Parathyroid adenoma (tissue), 2 donors: ENCODE results near the gene NKAIN4.
A peak's percentile ranks its signal among the peaks of the same experiment; 100 is the strongest.

ENCODE experiments used
- H2AFZ ChIP-seq: fragments of 300-600 bp; sonication (generic); one replicate; pipeline ENCODE4 v1.7.0; 2017; ENCODE audit warnings: antibody characterized with exemption, mild to moderate bottlenecking
- H3K27ac ChIP-seq: fragments of 300-600 bp; sonication (generic); one replicate; pipeline ENCODE4 v1.7.0; 2017
- H3K27me3 ChIP-seq: fragments of 300-600 bp; sonication (generic); one replicate; pipeline ENCODE4 v1.7.0; 2017; ENCODE audit warnings: low read length; ENCODE audit not compliant: control insufficient read depth, insufficient read depth
- H3K36me3 ChIP-seq: fragments of 300-600 bp; sonication (generic); one replicate; pipeline ENCODE4 v1.7.0; 2017; ENCODE audit warnings: low read length; ENCODE audit not compliant: control insufficient read depth, insufficient read depth
- H3K4me1 ChIP-seq: fragments of 300-600 bp; sonication (generic); one replicate; pipeline ENCODE4 v1.7.0; 2017; ENCODE audit warnings: control low read depth
- H3K4me2 ChIP-seq: fragments of 300-600 bp; sonication (generic); one replicate; pipeline ENCODE4 v1.7.0; 2017; ENCODE audit warnings: low read length
- H3K4me3 ChIP-seq: fragments of 300-600 bp; sonication (generic); one replicate; pipeline ENCODE4 v1.7.0; 2017; ENCODE audit warnings: low read depth, low read length
- H3K79me2 ChIP-seq: fragments of 300-600 bp; sonication (generic); one replicate; pipeline ENCODE4 v1.7.0; 2017; ENCODE audit warnings: control low read depth
- H3K9ac ChIP-seq: fragments of 300-600 bp; sonication (generic); one replicate; pipeline ENCODE4 v1.7.0; 2017; ENCODE audit warnings: mild to moderate bottlenecking
- H3K9me3 ChIP-seq: fragments of 300-600 bp; sonication (generic); one replicate; pipeline ENCODE4 v1.7.0; 2017; ENCODE audit warnings: low read length; ENCODE audit not compliant: control insufficient read depth
- TF ChIP-seq, protein P1 (sequence below): fragments of 300-600 bp; sonication (generic); IDR thresholded peaks from one replicate; pipeline ENCODE4 v1.7.0; 2017; ENCODE audit warnings: antibody characterized with exemption, mild to moderate bottlenecking
- donor health status: primary hyperparathyroidism.

Gene NKAIN4

DNA sequence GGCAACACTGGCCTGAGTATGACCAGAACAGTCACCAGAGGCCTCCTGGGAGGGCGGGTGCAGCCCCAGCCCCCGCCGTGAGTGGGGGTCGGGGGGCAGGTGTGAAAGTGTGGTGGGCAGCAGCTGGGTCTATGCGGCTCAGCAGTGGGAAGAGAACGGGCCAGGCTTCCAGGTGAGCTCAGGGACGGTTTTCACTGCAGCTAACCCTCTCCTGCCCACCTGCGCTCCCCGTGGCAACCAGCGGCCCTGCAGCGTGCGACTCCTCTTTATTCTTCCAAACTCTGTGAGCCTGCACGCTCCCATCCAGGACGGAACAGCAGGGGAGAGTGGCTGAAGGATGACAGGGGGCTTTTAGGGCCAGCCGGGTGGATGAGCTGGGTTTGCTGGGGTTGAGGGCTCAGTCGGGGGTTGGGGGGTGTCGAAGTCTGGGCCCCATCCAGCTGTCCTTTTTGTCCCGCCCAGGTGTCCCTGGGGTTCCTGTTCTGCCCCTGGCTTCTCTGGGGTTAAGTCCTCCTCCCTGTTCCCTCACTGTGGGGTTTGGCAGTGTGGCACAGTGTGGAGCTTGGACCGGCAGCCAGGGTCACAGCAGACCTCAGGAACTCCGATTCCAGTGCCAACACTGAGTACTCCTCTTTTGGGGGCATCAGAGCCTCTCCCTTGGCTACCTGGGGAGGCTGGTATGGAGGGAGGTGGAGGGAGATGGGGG lies 19.4 kb downstream of the NKAIN4 start:
- Histone ChIP-seq H3K4me1 (no peaks in the 10 kb centered on the region), H3K4me3 (no peak overlapping the region), H3K9ac (no peak overlapping the region), H2AFZ (no peak overlapping the region), H3K79me2 (no peaks in the 10 kb centered on the region), H3K27me3 (no peaks in the 10 kb centered on the region), H3K4me2 (no peak overlapping the region), H3K9me3 (no peaks in the 10 kb centered on the region), H3K27ac (no peak overlapping the region), H3K36me3 (no peaks in the 10 kb centered on the region)
- TF ChIP-seq, protein P1, sequence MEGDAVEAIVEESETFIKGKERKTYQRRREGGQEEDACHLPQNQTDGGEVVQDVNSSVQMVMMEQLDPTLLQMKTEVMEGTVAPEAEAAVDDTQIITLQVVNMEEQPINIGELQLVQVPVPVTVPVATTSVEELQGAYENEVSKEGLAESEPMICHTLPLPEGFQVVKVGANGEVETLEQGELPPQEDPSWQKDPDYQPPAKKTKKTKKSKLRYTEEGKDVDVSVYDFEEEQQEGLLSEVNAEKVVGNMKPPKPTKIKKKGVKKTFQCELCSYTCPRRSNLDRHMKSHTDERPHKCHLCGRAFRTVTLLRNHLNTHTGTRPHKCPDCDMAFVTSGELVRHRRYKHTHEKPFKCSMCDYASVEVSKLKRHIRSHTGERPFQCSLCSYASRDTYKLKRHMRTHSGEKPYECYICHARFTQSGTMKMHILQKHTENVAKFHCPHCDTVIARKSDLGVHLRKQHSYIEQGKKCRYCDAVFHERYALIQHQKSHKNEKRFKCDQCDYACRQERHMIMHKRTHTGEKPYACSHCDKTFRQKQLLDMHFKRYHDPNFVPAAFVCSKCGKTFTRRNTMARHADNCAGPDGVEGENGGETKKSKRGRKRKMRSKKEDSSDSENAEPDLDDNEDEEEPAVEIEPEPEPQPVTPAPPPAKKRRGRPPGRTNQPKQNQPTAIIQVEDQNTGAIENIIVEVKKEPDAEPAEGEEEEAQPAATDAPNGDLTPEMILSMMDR: peak; percentile 70

DNA sequence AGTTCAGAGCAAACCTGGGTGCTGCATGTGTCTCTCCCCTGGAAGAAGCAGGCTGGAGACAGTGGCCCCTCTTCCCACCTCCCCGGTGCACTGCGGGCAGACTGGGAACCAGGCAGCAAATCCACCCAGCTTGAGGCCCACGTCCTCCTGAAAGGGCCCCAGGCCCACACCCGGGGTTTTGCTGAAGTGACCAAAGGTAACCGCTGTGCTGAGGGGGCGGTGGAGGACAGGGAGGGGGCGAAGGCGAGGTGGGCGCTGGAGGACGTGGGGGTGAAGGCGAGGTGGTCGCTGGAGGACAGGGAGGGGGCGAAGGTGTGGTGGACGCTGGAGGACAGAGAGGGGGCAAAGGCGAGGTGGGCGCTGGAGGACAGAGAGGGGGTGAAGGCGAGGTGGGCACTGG lies 20.3 kb downstream of the NKAIN4 start:
- Histone ChIP-seq H3K4me2 (no peak overlapping the region), H3K9ac (no peak overlapping the region), H3K36me3 (no peaks in the 10 kb centered on the region), H3K27ac (no peak overlapping the region), H3K4me3 (no peak overlapping the region), H3K27me3 (no peaks in the 10 kb centered on the region), H2AFZ (no peak overlapping the region), H3K79me2 (no peaks in the 10 kb centered on the region), H3K4me1 (no peaks in the 10 kb centered on the region), H3K9me3 (no peaks in the 10 kb centered on the region)
- TF ChIP-seq, protein P1: no peak

DNA sequence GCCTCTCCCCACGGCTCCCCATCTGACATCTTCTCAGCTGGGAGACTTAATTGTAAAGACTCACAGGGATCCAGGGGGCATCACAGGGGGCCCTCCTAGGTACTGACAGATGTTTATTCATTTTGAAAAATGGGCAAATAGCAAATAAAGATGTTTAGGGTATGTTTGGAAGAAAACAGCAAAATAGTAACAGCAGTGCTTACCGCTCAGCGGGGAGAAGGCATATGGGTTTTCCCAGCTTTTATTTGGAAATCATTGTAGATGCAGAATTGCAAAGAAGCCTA lies 21.3 kb downstream of the NKAIN4 start:
- Histone ChIP-seq H3K4me1 (no peaks in the 10 kb centered on the region), H3K4me3 (no peak overlapping the region), H3K9me3 (no peaks in the 10 kb centered on the region), H3K9ac (no peak overlapping the region), H3K4me2 (no peak overlapping the region), H3K36me3 (no peaks in the 10 kb centered on the region), H3K79me2 (no peaks in the 10 kb centered on the region), H3K27me3 (no peaks in the 10 kb centered on the region), H3K27ac (no peak overlapping the region), H2AFZ (no peak overlapping the region)
- TF ChIP-seq, protein P1: no peak

DNA sequence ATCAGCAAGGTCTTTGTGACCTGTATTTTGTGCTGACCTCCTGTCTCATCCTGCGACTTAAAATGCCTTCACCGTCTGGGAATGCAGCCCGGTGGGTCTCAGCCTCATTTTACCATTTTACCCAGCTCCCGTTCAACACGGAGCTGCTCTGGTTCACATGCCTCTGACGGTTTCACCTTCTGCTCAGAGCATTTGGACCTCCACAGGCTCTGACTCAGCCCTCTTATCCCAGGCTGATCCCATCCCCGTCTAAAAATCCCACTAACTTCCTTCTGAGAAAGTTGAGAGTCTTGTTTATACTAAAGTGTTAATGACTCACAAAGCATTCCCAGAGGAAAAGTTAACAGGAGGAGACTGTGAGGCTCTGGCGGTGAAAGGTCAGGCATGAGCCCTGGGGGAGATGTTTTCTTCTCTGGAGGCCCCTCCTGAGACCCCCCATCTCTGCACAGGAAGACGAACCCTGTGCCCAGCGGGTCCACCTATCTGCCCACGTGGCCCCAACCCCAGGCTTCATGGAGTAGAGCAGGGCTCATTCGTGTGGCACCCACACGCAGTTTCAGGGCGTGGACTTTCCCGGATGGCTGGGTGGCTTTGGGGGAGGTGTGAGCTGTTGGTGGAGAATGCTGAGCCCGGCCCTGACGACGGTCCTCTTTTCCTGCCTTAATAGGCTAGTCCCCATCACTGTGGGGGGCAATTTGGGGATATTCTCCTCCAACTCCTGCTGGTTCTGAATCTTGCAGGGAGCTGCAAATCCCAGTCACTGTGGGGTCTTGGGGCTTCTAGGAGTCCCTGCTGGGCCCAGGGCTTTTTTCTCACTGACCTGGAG lies 21.8 kb downstream of the NKAIN4 start:
- Histone ChIP-seq H3K4me2 (no peak overlapping the region), H3K27ac (no peak overlapping the region), H3K4me1 (no peaks in the 10 kb centered on the region), H3K9ac (no peak overlapping the region), H3K27me3 (no peaks in the 10 kb centered on the region), H2AFZ (no peak overlapping the region), H3K9me3 (no peaks in the 10 kb centered on the region), H3K36me3 (no peaks in the 10 kb centered on the region), H3K79me2 (no peaks in the 10 kb centered on the region), H3K4me3 (no peak overlapping the region)
- TF ChIP-seq, protein P1: no peak
